Endothelial cell of umbilical vein (primary cell): ENCODE results near the gene MAP3K4.

Source experiments
- CTCF ChIP-seq, 2 donors: IDR thresholded peaks; 1 replicate in 1 of 2; 2 replicates in 1 of 2; pipeline ENCODE4 v1.5.1; 2011; ENCODE audit warnings: low read length in 2 of 2, mild to moderate bottlenecking in 2 of 2, moderate library complexity in 2 of 2, control low read depth in 1 of 2, inconsistent platforms in 1 of 2, low read depth in 1 of 2; ENCODE audit not compliant: insufficient read depth in 1 of 2; ENCODE audit errors: extremely low read depth in 1 of 2
- POLR2A ChIP-seq: IDR thresholded peaks from 2 replicates; pipeline ENCODE4 v1.6.1; 2012; ENCODE audit warnings: low read depth, mild to moderate bottlenecking, control low read depth, low read length

DNA sequence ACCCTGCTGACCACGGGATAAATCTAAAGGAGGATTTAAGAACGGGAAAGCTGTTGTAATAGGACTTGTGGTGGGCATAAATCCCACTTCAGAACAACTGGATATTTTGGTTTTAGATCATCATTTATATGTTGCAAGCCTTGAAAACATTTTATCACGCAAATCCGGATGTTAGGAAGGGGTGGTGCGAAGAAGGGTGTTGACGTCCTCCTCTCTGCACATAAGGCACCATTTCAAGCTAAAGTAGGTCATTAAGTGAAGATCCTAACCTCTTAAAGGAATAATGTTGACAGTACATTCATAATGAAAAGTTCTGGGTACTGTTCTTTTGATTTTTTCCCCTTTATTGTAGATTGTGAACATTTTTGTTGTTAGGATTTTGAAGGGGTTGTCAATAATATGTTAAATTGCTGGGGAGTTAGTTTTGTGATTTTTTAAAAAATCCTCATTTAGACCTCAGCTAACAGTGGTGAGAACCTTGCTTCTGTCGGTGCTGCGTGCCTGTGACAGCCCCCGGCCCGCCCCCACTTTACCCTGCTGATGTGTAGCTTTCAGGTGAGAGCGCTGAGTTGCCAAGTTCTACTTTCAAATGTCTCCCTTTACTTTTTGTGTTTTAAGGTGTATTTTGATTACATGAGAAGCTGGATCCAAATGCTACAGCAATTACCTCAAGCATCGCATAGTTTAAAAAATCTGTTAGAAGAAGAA is 88.8 kb downstream of the MAP3K4 start:
- TF ChIP-seq CTCF (IDR thresholded peaks at IDR 0.05; ENCODE audit: extremely low read depth in 1 of 2, insufficient read depth in 1 of 2, low read depth in 1 of 2, low read length in 2 of 2): no peak
- TF ChIP-seq POLR2A: no peak
